ENCODE data around the gene EEF1AKMT2.

Gene EEF1AKMT2

DNA sequence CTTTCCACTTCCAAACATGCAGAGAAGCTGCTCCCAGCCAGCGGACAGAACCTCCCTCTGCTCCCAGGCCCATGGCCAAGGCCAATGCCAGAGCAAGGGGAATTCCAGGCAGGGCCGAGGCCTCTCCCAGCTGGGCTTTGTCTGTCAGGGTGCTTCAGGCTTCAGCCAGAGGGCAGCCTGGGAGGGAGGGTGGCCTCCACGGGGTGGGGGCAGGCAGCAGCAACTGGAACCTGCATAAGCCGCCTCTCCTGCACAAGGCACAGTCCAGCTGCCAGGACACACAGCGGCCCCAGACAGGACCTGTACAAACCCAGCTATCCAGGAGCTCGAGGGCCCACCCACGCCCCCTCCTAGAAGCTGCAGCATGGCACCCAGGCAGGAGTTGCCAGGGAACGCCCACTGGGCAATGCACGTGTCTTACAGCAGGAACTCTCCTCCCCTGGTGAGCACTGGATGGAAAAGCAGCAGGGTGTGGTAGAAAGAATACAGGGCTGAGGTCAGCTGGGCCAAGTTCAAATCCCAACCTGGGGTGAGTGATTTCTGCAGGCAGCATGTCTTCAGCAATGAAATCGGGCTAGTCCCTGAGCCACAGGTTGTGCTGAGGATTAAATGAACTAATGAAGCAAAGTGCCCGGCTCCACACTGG lies 55.1 kb downstream of the EEF1AKMT2 start:
- DNase-seq = no peak

- no peak for DNase-seq
Measured at GRCh38 chr10:124735491-124736286, 56.0 kb downstream of the EEF1AKMT2 start.

GRCh38 chr10:124734311-124735166 lies 57.1 kb downstream of the EEF1AKMT2 start:
- no peak for DNase-seq

DNA sequence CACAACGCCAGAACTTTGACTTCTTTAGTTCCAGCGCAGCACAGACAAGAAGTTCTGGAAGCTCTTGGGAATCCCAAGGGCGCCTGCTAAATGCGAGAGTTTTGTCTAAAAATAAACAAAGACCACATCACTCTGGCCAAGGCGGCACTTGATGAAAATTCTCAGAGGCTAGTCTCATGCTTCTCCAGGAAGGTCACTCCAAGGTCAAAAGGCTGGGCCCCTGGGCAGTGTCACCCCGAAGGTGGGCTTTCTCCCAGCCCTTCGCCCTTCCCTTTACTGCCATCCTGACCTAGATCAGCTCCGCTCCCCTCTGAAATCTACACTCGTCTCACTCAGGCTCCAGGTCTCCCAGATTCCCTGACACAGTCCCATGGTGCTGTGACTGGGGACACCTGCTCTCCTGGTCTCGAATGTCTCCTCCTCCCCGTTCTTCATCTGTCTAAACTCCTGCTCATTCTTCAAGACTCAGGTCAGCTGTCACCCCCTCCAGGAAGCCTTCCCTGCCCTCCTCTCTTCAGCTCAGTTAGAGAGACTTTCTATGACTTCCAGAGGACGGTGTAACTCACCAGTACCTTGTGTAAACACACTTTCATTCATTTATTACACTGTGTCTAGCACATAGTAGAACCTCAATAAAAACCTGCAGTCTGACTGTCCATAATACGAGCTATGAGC lies 58.0 kb downstream of the EEF1AKMT2 start:
- DNase-seq = no peak

GRCh38 chr10:124732931-124733570 lies 58.6 kb downstream of the EEF1AKMT2 start:
- no peak for DNase-seq

DNA sequence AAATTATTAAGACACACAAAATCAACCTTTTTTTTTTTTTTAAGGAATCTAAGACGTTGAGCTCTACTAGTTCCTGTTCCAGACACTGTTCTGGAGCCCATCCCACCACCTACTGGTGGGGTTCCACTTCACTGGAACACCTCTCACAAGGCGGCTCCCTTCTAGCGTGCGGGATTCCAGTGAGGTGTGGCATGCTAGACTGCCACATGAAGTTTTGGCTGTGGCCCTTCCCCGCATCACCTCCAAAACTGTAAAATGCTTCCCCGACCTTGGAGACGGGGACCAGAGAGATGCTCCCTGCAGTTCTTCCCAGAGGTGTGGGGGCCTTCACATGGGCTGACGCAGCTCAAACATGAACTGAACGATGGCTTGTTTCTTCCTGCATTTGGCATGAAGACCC lies 60.1 kb downstream of the EEF1AKMT2 start:
- no peak for DNase-seq

DNA sequence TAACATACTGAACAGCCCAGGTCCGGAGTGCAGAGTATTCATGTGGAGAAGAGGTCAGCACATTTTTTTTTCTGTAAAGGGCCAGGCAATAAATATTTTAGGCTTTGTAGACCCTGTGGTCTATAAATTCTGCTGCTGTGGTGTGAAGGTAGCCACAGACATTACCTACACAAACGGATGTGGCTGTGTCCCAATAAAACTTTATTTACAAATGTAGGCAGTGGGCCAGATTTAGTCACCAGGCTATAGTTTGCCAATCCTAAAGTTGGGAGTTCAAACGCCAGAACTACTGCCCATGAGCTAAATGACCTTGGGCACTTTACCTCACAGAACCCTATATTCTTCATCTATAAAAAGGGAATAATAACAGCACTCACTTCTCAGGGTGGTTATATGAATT lies 60.9 kb downstream of the EEF1AKMT2 start:
- no peak for DNase-seq

GRCh38 chr10:124728830-124729661 lies 62.6 kb downstream of the EEF1AKMT2 start:
- no peak for DNase-seq

GRCh38 chr10:124728071-124728829 lies 63.4 kb downstream of the EEF1AKMT2 start:
- DNase-seq = peak; percentile 23

- no peak for DNase-seq
Measured at GRCh38 chr10:124727361-124727960, 64.2 kb downstream of the EEF1AKMT2 start.

GRCh38 chr10:124725791-124726190 lies 65.9 kb downstream of the EEF1AKMT2 start:
- no peak for DNase-seq

DNA sequence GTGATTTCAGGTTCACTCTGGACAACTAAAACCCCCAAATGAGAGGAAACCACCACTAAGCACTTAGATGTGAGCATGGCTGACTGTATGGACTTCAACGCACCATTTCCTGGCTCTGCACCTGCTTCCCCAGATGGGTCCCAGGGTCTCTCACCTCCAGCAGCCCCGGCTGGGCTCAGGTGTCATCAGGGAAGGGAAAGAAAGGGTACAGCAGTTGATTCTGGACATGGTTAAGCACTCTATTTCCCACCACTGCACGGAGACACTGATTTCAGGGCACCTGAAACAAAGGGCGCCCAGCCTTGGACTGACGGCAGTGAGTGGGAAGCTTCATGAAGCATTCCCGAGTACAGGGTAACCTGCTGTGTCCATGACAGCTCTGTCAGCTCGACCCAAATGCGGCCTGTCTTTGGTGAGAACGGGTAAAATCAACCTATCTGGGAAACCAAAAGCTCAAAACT lies 66.5 kb downstream of the EEF1AKMT2 start:
- DNase-seq = no peak

DNA sequence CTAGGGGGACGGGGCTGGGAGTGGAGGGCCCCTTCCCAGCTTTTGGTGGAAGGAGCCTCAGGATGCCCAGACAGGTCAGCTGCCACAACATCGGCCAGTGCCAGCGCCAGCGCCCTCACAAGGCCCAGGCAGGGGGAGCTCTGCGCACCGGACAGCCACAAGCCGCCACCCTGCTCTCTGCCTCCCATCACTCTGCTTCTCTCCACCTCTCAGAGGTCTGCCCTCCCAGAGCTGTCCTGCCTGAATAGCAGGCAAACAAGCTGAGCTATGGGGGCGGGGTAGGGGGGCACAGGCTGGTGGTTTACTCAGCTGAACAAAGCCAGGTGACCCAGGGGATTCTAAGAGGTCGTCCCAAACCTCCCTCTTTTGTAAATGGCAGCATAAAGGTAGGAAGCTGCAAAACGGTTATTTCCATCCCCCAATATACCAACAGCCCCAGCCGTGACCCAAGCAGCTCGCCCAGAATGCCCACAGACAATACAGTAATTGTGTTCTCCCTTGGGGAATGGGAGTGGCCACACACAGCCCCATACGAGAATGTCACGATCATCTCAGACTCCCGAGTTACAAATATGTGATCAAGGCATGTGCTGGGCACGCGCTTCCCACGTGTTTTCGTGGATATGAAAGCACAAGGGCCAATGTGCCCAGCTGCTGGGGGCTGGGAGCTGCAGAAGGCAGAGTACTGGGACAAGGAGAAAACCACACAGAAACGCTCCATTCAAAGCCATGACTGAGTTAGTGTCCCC lies 67.2 kb downstream of the EEF1AKMT2 start:
- no peak for DNase-seq

GRCh38 chr10:124723826-124724225 lies 67.9 kb downstream of the EEF1AKMT2 start:
- DNase-seq = no peak

DNA sequence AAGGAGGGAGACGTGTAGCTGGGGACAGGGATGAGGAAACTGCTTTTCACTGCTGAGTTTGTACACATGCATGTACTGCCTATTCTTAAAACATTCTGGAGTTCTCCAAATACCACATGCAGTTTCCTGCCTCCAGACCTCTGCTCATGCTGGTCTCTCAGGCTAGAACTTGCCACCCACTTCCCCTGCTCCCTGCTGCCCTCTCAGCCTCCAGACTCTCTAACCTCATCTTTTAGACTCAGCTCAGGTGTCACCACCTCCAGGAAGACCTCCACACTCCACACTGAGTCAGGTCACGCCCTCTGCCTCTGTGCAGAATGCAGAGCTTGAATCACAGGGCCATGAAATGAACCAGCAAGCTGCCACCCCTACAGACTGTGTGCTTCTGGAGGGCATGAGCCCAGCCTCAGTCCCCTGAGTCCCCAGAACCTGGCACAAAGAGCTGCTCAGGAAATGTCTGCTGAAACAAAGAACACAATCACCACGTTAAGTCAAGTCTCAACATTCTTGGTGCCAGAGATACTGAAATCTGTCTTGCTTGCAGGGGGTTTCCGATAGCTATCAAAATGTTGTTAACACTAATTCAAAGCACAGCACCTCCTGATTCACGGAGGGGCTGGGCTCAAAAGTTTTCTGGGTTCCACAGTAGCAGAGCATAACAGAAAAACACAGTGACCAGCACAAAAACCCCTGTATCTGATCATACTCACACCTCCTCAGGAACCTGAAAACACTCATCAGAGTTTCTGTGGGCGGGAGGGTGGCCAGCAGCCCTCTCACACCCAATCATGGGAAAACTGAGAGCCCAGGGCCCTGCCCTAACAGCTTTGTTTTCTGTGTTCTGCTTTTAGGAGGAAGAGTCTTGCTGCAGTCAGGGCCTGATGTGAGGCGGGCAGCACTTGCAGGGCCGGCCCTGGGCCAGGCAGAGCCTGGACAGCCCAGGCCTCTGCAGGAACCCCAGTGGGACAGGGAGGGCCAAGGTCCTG lies 68.6 kb downstream of the EEF1AKMT2 start:
- DNase-seq = no peak

DNA sequence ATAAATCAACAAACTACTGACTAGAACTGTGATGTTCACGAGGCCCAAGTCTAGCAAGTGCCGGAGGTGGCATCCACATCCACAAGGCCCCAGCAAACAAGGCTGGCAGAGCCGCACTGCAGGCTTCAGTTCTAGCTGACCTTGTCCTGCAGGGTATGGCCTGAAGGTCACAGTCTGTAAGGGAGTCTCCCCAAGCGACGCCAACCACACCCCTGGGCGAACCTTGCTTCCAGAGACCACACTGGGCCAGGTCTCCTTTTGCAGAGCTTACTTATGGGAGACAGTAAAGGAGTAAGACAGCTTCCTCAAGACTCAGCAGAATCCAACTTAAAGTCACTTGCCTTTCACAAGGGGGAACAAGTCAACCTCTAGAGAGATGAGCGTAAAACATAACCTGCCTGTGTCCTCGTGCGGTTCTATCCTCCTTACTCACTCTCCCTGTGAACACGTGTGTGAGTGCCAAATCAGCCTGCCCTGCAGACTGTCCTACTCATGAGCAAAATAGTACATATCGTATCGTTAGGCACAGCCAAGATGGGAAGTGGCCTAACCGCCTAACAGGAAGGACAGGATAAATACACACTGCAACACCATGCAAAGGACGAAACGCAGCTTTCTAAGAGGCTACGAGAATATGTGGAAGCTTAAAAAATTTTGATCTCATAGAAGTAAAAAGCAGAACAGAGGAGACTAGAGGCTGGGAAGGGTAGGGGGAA lies 70.2 kb downstream of the EEF1AKMT2 start:
- DNase-seq = no peak

GRCh38 chr10:124719213-124719851 lies 72.4 kb downstream of the EEF1AKMT2 start:
- DNase-seq = no peak
